OCI-LY7 (cell line): Measurements from ENCODE around the gene NDEL1. TPM values are rescaled to one million over a fixed set of nuclear protein-coding genes. Genes with fewer than 3 reads are reported as not detected.

ENCODE experiments used
- BruUV-seq: library from RNA; stranded (reverse); fragments of 400-500 nt; replicated peaks from 2 replicates; lab custom pipeline; 2021; lab: Mats Ljungman, UMichigan
- CTCF ChIA-PET: fragments of 300-600 bp; sonication (Branson Sonifier 250); formaldehyde crosslinking; loops from one replicate; lab custom pipeline; 2022; ENCODE audit warnings: antibody characterized with exemption; ENCODE audit not compliant: unreplicated experiment; lab: Charles Lee
- POLR2A ChIA-PET: fragments of 300-600 bp; sonication (Branson Sonifier 250); formaldehyde crosslinking; loops from one replicate; lab custom pipeline; 2022; ENCODE audit warnings: antibody characterized with exemption; lab: Charles Lee
- DNase-seq: peaks from one replicate; pipeline ENCODE4 v3.0.0-alpha.2; 2015; ENCODE audit warnings: low spot score
- H2AFZ ChIP-seq: fragments of 200-600 bp; sonication (generic), shearing (Covaris generic); 2 replicates; pipeline ENCODE4 v1.6.1; 2014; ENCODE audit warnings: mild to moderate bottlenecking, antibody characterized with exemption, low read length, moderate library complexity
- H3K27ac ChIP-seq: fragments of 200-600 bp; sonication (generic); 2 replicates; pipeline ENCODE4 v1.5.1; 2014; ENCODE audit warnings: mixed run types, low read depth, mild to moderate bottlenecking, moderate library complexity, low read length, inconsistent platforms; ENCODE audit not compliant: poor library complexity, severe bottlenecking
- H3K36me3 ChIP-seq: fragments of 200-600 bp; sonication (generic); 2 replicates; pipeline ENCODE4 v1.6.1; 2014; ENCODE audit warnings: mild to moderate bottlenecking, antibody characterized with exemption, low read length, moderate library complexity, mixed read lengths; ENCODE audit not compliant: insufficient read depth
- H3K4me1 ChIP-seq: fragments of 200-600 bp; sonication (generic); 2 replicates; pipeline ENCODE4 v1.5.1; 2014; ENCODE audit warnings: mild to moderate bottlenecking, low read length; ENCODE audit not compliant: insufficient read depth, poor library complexity, severe bottlenecking
- H3K4me2 ChIP-seq: fragments of 200-600 bp; sonication (generic); 2 replicates; pipeline ENCODE4 v1.6.1; 2014; ENCODE audit warnings: mild to moderate bottlenecking, low read length
- H3K4me3 ChIP-seq: fragments of 200-600 bp; sonication (generic); 2 replicates; pipeline ENCODE4 v1.5.1; 2014; ENCODE audit warnings: mild to moderate bottlenecking, low read depth, low read length; ENCODE audit not compliant: poor library complexity, severe bottlenecking
- H3K79me2 ChIP-seq: fragments of 200-600 bp; sonication (generic); 2 replicates; pipeline ENCODE4 v1.6.1; 2016; ENCODE audit warnings: low read depth, mild to moderate bottlenecking, low read length, moderate library complexity, mixed read lengths; ENCODE audit not compliant: insufficient read depth
- H3K9me2 ChIP-seq: fragments of 200-600 bp; sonication (generic); 2 replicates; pipeline ENCODE4 v1.6.1; 2016; ENCODE audit warnings: mild to moderate bottlenecking, low read length, mixed read lengths; ENCODE audit not compliant: insufficient read depth
- H3K9me3 ChIP-seq: fragments of 200-600 bp; sonication (generic); 2 replicates; pipeline ENCODE4 v1.6.1; 2014; ENCODE audit warnings: mild to moderate bottlenecking, mixed run types, low read length, mixed read lengths
- H4K20me1 ChIP-seq: fragments of 200-600 bp; sonication (generic); 2 replicates; pipeline ENCODE4 v1.6.1; 2014; ENCODE audit warnings: mild to moderate bottlenecking, antibody characterized with exemption, low read length, moderate library complexity, mixed read lengths; ENCODE audit not compliant: insufficient read depth
- CTCF ChIP-seq: fragments of 200-600 bp; sonication (generic); conservative IDR thresholded peaks from 2 replicates; pipeline ENCODE4 v1.5.1; 2014; ENCODE audit warnings: mild to moderate bottlenecking, antibody characterized with exemption, low read length, moderate library complexity, mixed read lengths
- EZH2phosphoT487 ChIP-seq: fragments of 200-600 bp; sonication (generic); IDR thresholded peaks from 2 replicates; pipeline ENCODE4 v1.6.1; 2018; ENCODE audit warnings: low read depth, borderline replicate concordance, mild to moderate bottlenecking, mixed run types, antibody characterized with exemption, low read length, moderate library complexity, mixed read lengths
- intact Hi-C: fragments of 100-400 bp; cut with micrococcal nuclease; formaldehyde crosslinking; loops from one replicate; pipeline ENCODE4 v1.10.0; 2022; ENCODE audit not compliant: unreplicated experiment
- total RNA-seq, 2 experiments: library from RNA; depleted of rRNA in 1 of 2; stranded (reverse); fragments of >200 nt in 1 of 2; shearing (Covaris generic) in 1 of 2; gene quantifications; 2 replicates each; pipeline ENCODE4 v1.2.3, GENCODE V29; 2014 to 2022

Gene NDEL1
- total RNA-seq, 2 experiments from 2014 or later: 37.9 to 65.7 TPM

GRCh38 chr17:8420041-8420934 is 15.4 kb upstream of the NDEL1 start:
- Histone ChIP-seq H3K9me3 (no peaks in the 10 kb centered on the region), H3K4me2 (no peak overlapping the region), H2AFZ (no peak overlapping the region), H3K9me2 (no peaks in the 10 kb centered on the region), H3K4me3 (no peak overlapping the region), H3K4me1 (no peaks in the 10 kb centered on the region), H4K20me1 (no peaks in the 10 kb centered on the region), H3K36me3 (no peaks in the 10 kb centered on the region), H3K27ac (no peak overlapping the region), H3K79me2 (no peaks in the 10 kb centered on the region)
- DNase-seq: no peak
- intact Hi-C loops: no loop called here
- ChIA-PET CTCF (no interaction called here), POLR2A (interaction anchor here (0.5 to 1.0 kb wide), 2 partner anchors 96 to 623 kb away, joined by 4 read pairs; no protein-coding TSS in a partner anchor)
- no peak for TF ChIP-seq CTCF
- no peak for TF ChIP-seq EZH2phosphoT487
- no TSS peak for BruUV-seq

GRCh38 chr17:8421571-8421970 is 14.1 kb upstream of the NDEL1 start:
- H3K79me2 ChIP-seq: no peaks in the 10 kb centered on the region
- no peak overlapping the region for H3K4me3 ChIP-seq
- no peaks in the 10 kb centered on the region for H3K4me1 ChIP-seq
- TF ChIP-seq CTCF (no peak), EZH2phosphoT487 (no peak)
- intact Hi-C loops: no loop called here
- POLR2A ChIA-PET: no interaction called here
- H3K9me3 ChIP-seq: no peaks in the 10 kb centered on the region
- no peaks in the 10 kb centered on the region for H4K20me1 ChIP-seq
- H3K4me2 ChIP-seq: no peak overlapping the region
- no peak overlapping the region for H2AFZ ChIP-seq
- no peak for DNase-seq
- H3K27ac ChIP-seq: no peak overlapping the region
- H3K9me2 ChIP-seq: no peaks in the 10 kb centered on the region
- no peaks in the 10 kb centered on the region for H3K36me3 ChIP-seq
- no TSS peak for BruUV-seq
- CTCF ChIA-PET: no interaction called here
